OCI-LY7 (cell line): ENCODE measurements around the gene STH.

Source experiments
- CTCF ChIP-seq: fragments of 200-600 bp; sonication (generic); conservative IDR thresholded peaks from 2 replicates; pipeline ENCODE4 v1.5.1; 2014; ENCODE audit warnings: mild to moderate bottlenecking, antibody characterized with exemption, low read length, moderate library complexity, mixed read lengths
- EZH2phosphoT487 ChIP-seq: fragments of 200-600 bp; sonication (generic); IDR thresholded peaks from 2 replicates; pipeline ENCODE4 v1.6.1; 2018; ENCODE audit warnings: low read depth, borderline replicate concordance, mild to moderate bottlenecking, mixed run types, antibody characterized with exemption, low read length, moderate library complexity, mixed read lengths

GRCh38 chr17:45992175-45992574 lies 6.9 kb upstream of the STH start:
- no peak for TF ChIP-seq CTCF
- no peak for TF ChIP-seq EZH2phosphoT487
